CD14-positive monocyte (primary cell): ENCODE results near the gene KISS1R. TPM values are rescaled to one million over a fixed set of nuclear protein-coding genes. Genes with fewer than 3 reads are reported as not detected.

Source experiments
- DNase-seq, 3 donors: peaks; one replicate each; pipeline ENCODE4 v3.0.0-alpha.2; 2011 to 2022
- H2AFZ ChIP-seq: 2 replicates; pipeline ENCODE4 v1.6.0; 2012; ENCODE audit warnings: mild to moderate bottlenecking, low read depth, low read length, inconsistent platforms; ENCODE audit not compliant: insufficient read depth, poor library complexity, severe bottlenecking
- H3K27ac ChIP-seq, 2 donors: 1 replicate in 1 of 2; 2 replicates in 1 of 2; pipeline ENCODE4 v1.5.1; 2012 to 2013; ENCODE audit warnings: low read length in 2 of 2, control low read depth in 1 of 2, inconsistent platforms in 1 of 2, low read depth in 1 of 2, mild to moderate bottlenecking in 1 of 2
- H3K27me3 ChIP-seq, 2 donors: one replicate each; pipeline versions ENCODE4 v1.6.0 to v1.6.1; 2011 to 2013; ENCODE audit warnings: low read length in 2 of 2; ENCODE audit not compliant: control insufficient read depth in 2 of 2, insufficient read depth in 2 of 2
- H3K36me3 ChIP-seq, 2 donors: replicated peaks in 1 of 2; 1 replicate in 1 of 2; 2 replicates in 1 of 2; pipeline versions ENCODE4 v1.5.1 to v1.6.1; 2012 to 2013; ENCODE audit warnings: low read length in 2 of 2, control low read depth in 1 of 2, inconsistent platforms in 1 of 2, mild to moderate bottlenecking in 1 of 2; ENCODE audit not compliant: insufficient read depth in 2 of 2, control insufficient read depth in 1 of 2
- H3K4me1 ChIP-seq, 2 donors: 1 replicate in 1 of 2; 2 replicates in 1 of 2; pipeline versions ENCODE4 v1.5.1 to v1.6.1; 2012 to 2013; ENCODE audit warnings: low read length in 2 of 2, control low read depth in 1 of 2, inconsistent platforms in 1 of 2, mild to moderate bottlenecking in 1 of 2, moderate library complexity in 1 of 2; ENCODE audit not compliant: insufficient read depth in 2 of 2, control insufficient read depth in 1 of 2
- H3K4me2 ChIP-seq: replicated peaks from 2 replicates; pipeline ENCODE3; 2012; ENCODE audit warnings: low read length, moderate library complexity, mild to moderate bottlenecking; ENCODE audit not compliant: poor library complexity, severe bottlenecking; ENCODE audit errors: extremely low read depth
- H3K4me3 ChIP-seq, 3 experiments: fragments of 200-600 bp in 1 of 3; sonication (generic) in 1 of 3; replicated peaks in 1 of 3; 1 replicate in 2 of 3; 2 replicates in 1 of 3; pipeline ENCODE4 v1.5.1; 2011 to 2013; ENCODE audit warnings: low read length in 3 of 3, mild to moderate bottlenecking in 3 of 3, control low read depth in 2 of 3, low read depth in 2 of 3, inconsistent platforms in 1 of 3, moderate library complexity in 1 of 3
- H3K79me2 ChIP-seq: 2 replicates; pipeline ENCODE4 v1.6.0; 2012; ENCODE audit warnings: mild to moderate bottlenecking, control low read depth, inconsistent platforms, low read length, moderate library complexity; ENCODE audit not compliant: insufficient read depth
- H3K9ac ChIP-seq: 2 replicates; pipeline ENCODE4 v1.6.0; 2017; ENCODE audit warnings: low read length, mild to moderate bottlenecking; ENCODE audit not compliant: insufficient read depth, poor library complexity, severe bottlenecking
- H3K9me3 ChIP-seq, 2 donors: replicated peaks in 1 of 2; 1 replicate in 1 of 2; 2 replicates in 1 of 2; pipeline versions ENCODE4 v1.5.1 to v1.6.1; 2012 to 2013; ENCODE audit warnings: low read length in 2 of 2, control low read depth in 1 of 2; ENCODE audit not compliant: control insufficient read depth in 1 of 2, insufficient read depth in 1 of 2
- H4K20me1 ChIP-seq: 2 replicates; pipeline ENCODE4 v1.6.0; 2012; ENCODE audit warnings: mild to moderate bottlenecking, low read length, control low read depth, moderate library complexity; ENCODE audit not compliant: insufficient read depth
- H3K27ac Mint-ChIP-seq, 7 donors: one replicate each; pipeline ENCODE4 v1.8.0; 2020; ENCODE audit warnings: mild to moderate bottlenecking in 7 of 7, mixed read lengths in 7 of 7, moderate library complexity in 6 of 7, inconsistent platforms in 2 of 7
- H3K27me3 Mint-ChIP-seq, 3 donors: one replicate each; pipeline ENCODE4 v1.8.0; 2021 to 2022; ENCODE audit warnings: low read depth in 3 of 3, mild to moderate bottlenecking in 3 of 3, mixed read lengths in 3 of 3, moderate library complexity in 3 of 3, inconsistent platforms in 1 of 3
- H3K36me3 Mint-ChIP-seq, 2 donors: one replicate each; pipeline ENCODE4 v1.8.0; 2020; ENCODE audit warnings: mixed read lengths in 2 of 2, inconsistent platforms in 1 of 2, mild to moderate bottlenecking in 1 of 2
- H3K4me1 Mint-ChIP-seq: one replicate; pipeline ENCODE4 v1.8.0; 2020; ENCODE audit warnings: mild to moderate bottlenecking, mixed read lengths
- H3K4me3 Mint-ChIP-seq, 2 donors: one replicate each; pipeline ENCODE4 v1.8.0; 2020; ENCODE audit warnings: mild to moderate bottlenecking in 2 of 2, mixed read lengths in 2 of 2, moderate library complexity in 1 of 2
- H3K9me3 Mint-ChIP-seq, 7 donors: one replicate each; pipeline ENCODE4 v1.8.0; 2020 to 2022; ENCODE audit warnings: mixed read lengths in 7 of 7, mild to moderate bottlenecking in 6 of 7, moderate library complexity in 6 of 7, inconsistent platforms in 2 of 7
- CTCF ChIP-seq: fragments of 200-600 bp; IDR thresholded peaks from one replicate; pipeline ENCODE4 v1.8.0; 2022; ENCODE audit warnings: antibody characterized with exemption, mild to moderate bottlenecking
- WGBS: methylation state at CpG from one replicate; pipeline ENCODE4 v1.1.5; 2013; ENCODE audit warnings: missing lambda C conversion rate; ENCODE audit not compliant: insufficient coverage; 5-methylcytosine and 5-hydroxymethylcytosine counted together
- intact Hi-C, 2 donors: fragments of 100-400 bp; cut with micrococcal nuclease; formaldehyde crosslinking; loops; one replicate each; pipeline versions ENCODE4 v1.15.0 to v1.15.1; 2023
- polyA plus RNA-seq, 3 donors: library from polyadenylated mRNA; depleted of rRNA in 1 of 3; unstranded in 2 of 3; stranded (reverse) in 1 of 3; fragments of 300-500 nt in 2 of 3; fragments of >200 nt in 1 of 3; fragmentation: Illumina TruSeq in 2 of 3; gene quantifications; 1 replicate in 2 of 3; 2 replicates in 1 of 3; pipeline ENCODE4 v1.2.3, GENCODE V29; 2012 to 2021

The KISS1R gene
- polyA plus RNA-seq, 3 donors = not detected

GRCh38 chr19:870314-870713 is 46.8 kb upstream of the KISS1R start:
- Mint-ChIP-seq H3K36me3 (peaks cover 31 to 52% of the 10 kb centered on the region in 2 donors), H3K4me1 (peaks cover 6% of the 10 kb centered on the region), H3K27me3 (peaks cover 0 to 5% (median 2%) of the 10 kb centered on the region in 3 donors), H3K27ac (peak overlapping the region in 2 of 7 donors; percentile 23 to 75), H3K9me3 (no peaks in the 10 kb centered on the region), H3K4me3 (no peak overlapping the region)
- no peak for TF ChIP-seq CTCF
- Histone ChIP-seq H4K20me1 (peaks cover 49% of the 10 kb centered on the region), H3K4me2 (no peak overlapping the region), H3K9me3 (no peaks in the 10 kb centered on the region), H3K4me1 (peaks cover 8 to 10% of the 10 kb centered on the region in 2 donors), H3K36me3 (peaks cover 10 to 23% of the 10 kb centered on the region in 2 donors), H2AFZ (no peak overlapping the region), H3K9ac (no peak overlapping the region), H3K4me3 (no peak overlapping the region), H3K79me2 (no peaks in the 10 kb centered on the region), H3K27me3 (peaks cover 0 to 11% of the 10 kb centered on the region in 2 donors), H3K27ac (no peak overlapping the region)
- 96% methylated on average over 5 of the region's 8 CpGs for WGBS
- no peak for DNase-seq
- intact Hi-C loops = no loop called here

- H3K79me2 ChIP-seq = no peaks in the 10 kb centered on the region
- H3K4me3 ChIP-seq = no peak overlapping the region
- Mint-ChIP-seq H3K4me3 (no peak overlapping the region), H3K4me1 (peaks cover 6% of the 10 kb centered on the region), H3K9me3 (no peaks in the 10 kb centered on the region), H3K27ac (no peak overlapping the region), H3K36me3 (peaks cover 33 to 55% of the 10 kb centered on the region in 2 donors), H3K27me3 (peaks cover 0 to 3% (median 2%) of the 10 kb centered on the region in 3 donors)
- 98% methylated on average over 27 of the region's 28 CpGs for WGBS
- peaks cover 44% of the 10 kb centered on the region for H4K20me1 ChIP-seq
- intact Hi-C loops = no loop called here
- DNase-seq = no peak
- H3K4me2 ChIP-seq = no peak overlapping the region
- H2AFZ ChIP-seq = no peak overlapping the region
- no peak overlapping the region for H3K9ac ChIP-seq
- TF ChIP-seq CTCF = no peak
- H3K4me1 ChIP-seq = peaks cover 8 to 10% of the 10 kb centered on the region in 2 donors
- peaks cover 0 to 6% of the 10 kb centered on the region in 2 donors for H3K27me3 ChIP-seq
- H3K36me3 ChIP-seq = peaks cover 10 to 29% of the 10 kb centered on the region in 2 donors
- no peak overlapping the region for H3K27ac ChIP-seq
- no peaks in the 10 kb centered on the region for H3K9me3 ChIP-seq
These were observed 46.2 kb upstream of the KISS1R start for GRCh38 chr19:870963-871401.
